ENCODE results near the gene ITGB8. TPM values are rescaled to one million over a fixed set of nuclear protein-coding genes. Genes with fewer than 3 reads are reported as not detected.

Gene ITGB8
- total and polyA plus RNA-seq, 2 of the 4 experiments (the other 2 are of a cell fraction): 2.6 to 10.2 TPM

DNA sequence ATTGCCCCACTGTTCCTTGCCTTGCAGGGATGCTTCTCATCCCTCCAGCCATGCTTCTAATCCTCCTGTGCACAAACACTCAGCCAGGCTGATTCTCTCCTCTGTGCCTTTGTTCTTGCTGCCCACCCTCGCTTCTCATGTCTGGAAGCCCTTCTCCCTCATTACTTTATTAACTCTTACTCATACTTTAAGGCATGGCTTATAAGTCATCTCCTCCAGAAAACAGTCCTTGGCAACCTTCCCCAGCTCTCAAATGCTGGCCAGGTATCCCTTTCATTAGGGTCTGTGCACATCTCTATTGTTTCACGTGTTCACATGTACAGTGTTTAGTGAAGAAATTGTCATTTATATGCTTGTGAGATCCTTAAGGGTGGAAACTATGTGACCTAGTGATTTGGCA is 62.9 kb downstream of the ITGB8 start:
- no peak overlapping the region for H3K23ac ChIP-seq (ENCODE audit: low read depth, low read length)
- WGBS, 2 experiments (ENCODE audit: extremely low coverage in 2 of 2, insufficient read length in 1 of 2): 100% methylated on average over 1 of the region's 2 CpGs; no CpG with 5 or more reads in 1 of the 2 experiments
- H3K9ac ChIP-seq (ENCODE audit: low read depth, low read length): no peak overlapping the region
- intact Hi-C loops (cut with micrococcal nuclease) (no loop called here), in situ Hi-C loops (cut with MboI; ENCODE audit: low sequenced_read_pairs) (no loop called here), dilution Hi-C loops (cut with HindIII; ENCODE audit: low sequenced_read_pairs, unreplicated experiment) (no loop called here)
- no peaks in the 10 kb centered on the region for H3K27me3 ChIP-seq (ENCODE audit: control insufficient read depth, insufficient read depth, low read length)
- H2BK15ac ChIP-seq (ENCODE audit: low read depth, low read length): no peak overlapping the region
- H3K4me3 ChIP-seq (ENCODE audit: insufficient read depth, low read depth, low read length): no peak overlapping the region
- no peak overlapping the region for H3K4me2 ChIP-seq (ENCODE audit: low read depth, low read length)
- H2AK5ac ChIP-seq (ENCODE audit: low read depth, low read length): no peak overlapping the region
- no peaks in the 10 kb centered on the region for H3K4me1 ChIP-seq (ENCODE audit: control insufficient read depth, insufficient read depth, low read length)
- no peak overlapping the region for H3K27ac ChIP-seq (ENCODE audit: insufficient read depth, low read length)
- no peaks in the 10 kb centered on the region for H4K20me1 ChIP-seq (ENCODE audit: insufficient read depth, low read length)
- no peak overlapping the region for H2AFZ ChIP-seq (replicated peaks; ENCODE audit: low read length, poor library complexity)
- H3K56ac ChIP-seq (ENCODE audit: extremely low read depth, insufficient read depth, low read length): no peak overlapping the region
- H2AK9ac ChIP-seq (replicated peaks; ENCODE audit: low read depth, low read length, poor library complexity): no peak overlapping the region
- POLR2A ChIA-PET (ENCODE audit: unreplicated experiment): no interaction called here
- no peak overlapping the region for H3K4ac ChIP-seq (ENCODE audit: low read depth, low read length)
- H3K79me1 ChIP-seq (ENCODE audit: low read depth in 1 of 2, low read length in 2 of 2): no peaks in the 10 kb centered on the region
- DNase-seq: no peak
- CTCF ChIA-PET: no interaction called here
- H4K91ac ChIP-seq (ENCODE audit: insufficient read depth, low read depth, low read length): no peak overlapping the region
- no peak for TF ChIP-seq MXI1 (IDR thresholded peaks at IDR 0.05; ENCODE audit: borderline replicate concordance, low read depth, low read length)
- no peak overlapping the region for H2BK20ac ChIP-seq (ENCODE audit: low read depth, low read length)
- H2BK5ac ChIP-seq (ENCODE audit: low read depth, low read length, poor library complexity, severe bottlenecking): no peak overlapping the region
- no peak for ATAC-seq (ENCODE audit: low read depth)
- no peak overlapping the region for H4K8ac ChIP-seq (ENCODE audit: low read depth in 2 of 2, low read length in 2 of 2)
- no peak overlapping the region for H2BK120ac ChIP-seq (ENCODE audit: low read depth, low read length)
- no peak overlapping the region for H3K18ac ChIP-seq (ENCODE audit: low read depth, low read length)
- no peak overlapping the region for H3K14ac ChIP-seq (replicated peaks; ENCODE audit: low read depth, low read length)
- peaks cover 19% of the 10 kb centered on the region for H3K36me3 ChIP-seq (ENCODE audit: control insufficient read depth, insufficient read depth, low read length)
- BruUV-seq (replicated peaks): no TSS peak
- H3K9me3 ChIP-seq (ENCODE audit: control insufficient read depth, insufficient read depth, low read length): no peaks in the 10 kb centered on the region
- no peaks in the 10 kb centered on the region for H3K9me1 ChIP-seq (ENCODE audit: insufficient read depth, low read length)
- no peak overlapping the region for H4K5ac ChIP-seq (ENCODE audit: low read depth, low read length)

Data from IMR-90 (cell line).